Right lobe of liver (tissue), 4 donors: ENCODE measurements around the gene POU3F3.

Experiments used
- CTCF ChIP-seq, 4 donors: fragments of 200-600 bp in 3 of 4; fragments of 450-650 bp in 1 of 4; IDR thresholded peaks; one replicate each; pipeline versions ENCODE4 v1.5.1 to v1.8.0; 2016 to 2022; ENCODE audit warnings: antibody characterized with exemption in 4 of 4, mild to moderate bottlenecking in 2 of 4
- POLR2A ChIP-seq: fragments of 450-650 bp; IDR thresholded peaks from one replicate; pipeline ENCODE4 v1.6.1; 2017; ENCODE audit warnings: antibody characterized with exemption, mild to moderate bottlenecking
- donor health status: DM: no; HTN: no; CAD: no.
- donor health status: DM: no; HTN: no; CAD: no.
- donor health status: DM: no; HTN: yes; CAD: no.

DNA sequence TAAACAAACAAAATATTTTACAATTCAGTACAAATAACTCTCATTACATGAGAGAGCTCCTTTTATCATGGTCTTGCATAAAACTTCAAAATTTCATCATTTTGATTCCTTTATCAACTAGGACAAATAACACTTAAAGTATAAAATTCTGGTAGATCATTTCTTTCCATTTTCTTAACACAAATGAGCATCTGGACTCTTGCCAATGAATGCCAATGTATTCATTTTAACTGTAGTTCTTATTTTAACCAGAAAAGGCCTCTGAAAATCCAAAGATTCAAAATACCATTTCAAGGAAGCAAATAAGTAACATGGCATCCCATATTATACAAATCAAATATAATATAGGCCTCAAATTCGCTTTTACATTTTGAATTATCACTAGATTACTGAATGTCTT lies 13.8 kb upstream of the POU3F3 start:
- TF ChIP-seq POLR2A (no peak), CTCF (IDR thresholded peaks at IDR 0.05) (no peak)
